ENCODE data around the gene GPANK1. TPM values are rescaled to one million over a fixed set of nuclear protein-coding genes. Genes with fewer than 3 reads are reported as not detected.
"Not testable (repeated sequence)": the region's sequence is repeated elsewhere in the genome, so short reads cannot be mapped to it uniquely, and the experiment has no call there.

Gene GPANK1
- total RNA-seq, 1 experiment from 2014 or later: 32.0 TPM

GRCh38 chr6:31712296-31712695, 47.5 kb upstream of the GPANK1 start:
- no peaks in the 10 kb centered on the region for H3K36me3 ChIP-seq (ENCODE audit: insufficient read depth, low read length, poor library complexity, severe bottlenecking)
- no peaks in the 10 kb centered on the region for H3K9me3 ChIP-seq (ENCODE audit: low read depth, low read length, poor library complexity, severe bottlenecking)
- no peak for TF ChIP-seq EZH2 (IDR thresholded peaks at IDR 0.05; ENCODE audit: borderline replicate concordance, low read depth, low read length, poor library complexity, severe bottlenecking)
- TF ChIP-seq, protein P1, sequence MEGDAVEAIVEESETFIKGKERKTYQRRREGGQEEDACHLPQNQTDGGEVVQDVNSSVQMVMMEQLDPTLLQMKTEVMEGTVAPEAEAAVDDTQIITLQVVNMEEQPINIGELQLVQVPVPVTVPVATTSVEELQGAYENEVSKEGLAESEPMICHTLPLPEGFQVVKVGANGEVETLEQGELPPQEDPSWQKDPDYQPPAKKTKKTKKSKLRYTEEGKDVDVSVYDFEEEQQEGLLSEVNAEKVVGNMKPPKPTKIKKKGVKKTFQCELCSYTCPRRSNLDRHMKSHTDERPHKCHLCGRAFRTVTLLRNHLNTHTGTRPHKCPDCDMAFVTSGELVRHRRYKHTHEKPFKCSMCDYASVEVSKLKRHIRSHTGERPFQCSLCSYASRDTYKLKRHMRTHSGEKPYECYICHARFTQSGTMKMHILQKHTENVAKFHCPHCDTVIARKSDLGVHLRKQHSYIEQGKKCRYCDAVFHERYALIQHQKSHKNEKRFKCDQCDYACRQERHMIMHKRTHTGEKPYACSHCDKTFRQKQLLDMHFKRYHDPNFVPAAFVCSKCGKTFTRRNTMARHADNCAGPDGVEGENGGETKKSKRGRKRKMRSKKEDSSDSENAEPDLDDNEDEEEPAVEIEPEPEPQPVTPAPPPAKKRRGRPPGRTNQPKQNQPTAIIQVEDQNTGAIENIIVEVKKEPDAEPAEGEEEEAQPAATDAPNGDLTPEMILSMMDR (conservative IDR thresholded peaks at IDR 0.05; ENCODE audit: low read depth, low read length): no peak; the same call in 1 of the 2 replicates
- no peaks in the 10 kb centered on the region for H3K27me3 ChIP-seq (replicated peaks; ENCODE audit: insufficient read depth, low read depth, low read length, poor library complexity)
- POLR2A ChIA-PET (ENCODE audit: low non-redundant PET): no interaction called here
- H3K27ac ChIP-seq (ENCODE audit: low read depth, low read length, poor library complexity, severe bottlenecking): no peak overlapping the region
- CTCF ChIA-PET: no interaction called here
- no peaks in the 10 kb centered on the region for H3K4me1 ChIP-seq (ENCODE audit: insufficient read depth, low read length, poor library complexity, severe bottlenecking)
- no TSS peak for BruUV-seq (replicated peaks)
- no peak for DNase-seq (ENCODE audit: low spot score)
- intact Hi-C loops (cut with micrococcal nuclease; ENCODE audit: unreplicated experiment): no loop called here
- no peak overlapping the region for H3K4me3 ChIP-seq (ENCODE audit: low read depth, low read length, poor library complexity, severe bottlenecking)

DNA sequence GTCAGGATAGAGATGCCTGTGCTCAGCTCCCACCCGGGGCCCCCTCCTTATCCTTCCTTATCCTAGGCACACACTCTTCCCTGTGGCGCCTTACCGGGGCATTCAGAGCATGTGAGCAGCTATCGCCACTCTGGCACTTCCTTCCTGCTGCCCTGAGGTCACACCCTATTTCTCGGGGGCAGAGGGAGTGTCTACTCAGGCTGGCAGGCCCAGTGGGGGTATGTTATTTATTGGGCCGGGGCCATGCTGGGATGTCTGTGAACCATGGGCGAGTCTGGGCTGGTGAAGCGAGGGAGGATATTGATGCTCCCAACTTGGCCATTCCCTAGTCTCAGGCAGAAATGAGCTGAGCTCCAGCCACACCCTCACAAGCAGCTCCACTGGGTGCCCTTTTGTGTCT, 46.4 kb upstream of the GPANK1 start:
- no peak overlapping the region for H3K4me3 ChIP-seq (ENCODE audit: low read depth, low read length, poor library complexity, severe bottlenecking)
- H3K9me3 ChIP-seq (ENCODE audit: low read depth, low read length, poor library complexity, severe bottlenecking): no peaks in the 10 kb centered on the region
- TF ChIP-seq, protein P1 (conservative IDR thresholded peaks at IDR 0.05; ENCODE audit: low read depth, low read length): no peak
- no peak for TF ChIP-seq EZH2 (IDR thresholded peaks at IDR 0.05; ENCODE audit: borderline replicate concordance, low read depth, low read length, poor library complexity, severe bottlenecking)
- ChIA-PET POLR2A (ENCODE audit: low non-redundant PET) (interaction anchor here (0.6 kb wide), 1 partner anchor 11 kb away, joined by 3 read pairs; no protein-coding TSS in a partner anchor), CTCF (interaction anchor here (0.6 kb wide), 1 partner anchor 116 kb away, joined by 4 read pairs; the partner anchor contains the start of gene HSPA1B)
- no peaks in the 10 kb centered on the region for H3K4me1 ChIP-seq (ENCODE audit: insufficient read depth, low read length, poor library complexity, severe bottlenecking)
- intact Hi-C loops (cut with micrococcal nuclease; ENCODE audit: unreplicated experiment): no loop called here
- no peak for DNase-seq (ENCODE audit: low spot score)
- no peak overlapping the region for H3K27ac ChIP-seq (ENCODE audit: low read depth, low read length, poor library complexity, severe bottlenecking)
- no peaks in the 10 kb centered on the region for H3K27me3 ChIP-seq (replicated peaks; ENCODE audit: insufficient read depth, low read depth, low read length, poor library complexity)
- no peaks in the 10 kb centered on the region for H3K36me3 ChIP-seq (ENCODE audit: insufficient read depth, low read length, poor library complexity, severe bottlenecking)
- no TSS peak for BruUV-seq (replicated peaks)

DNA sequence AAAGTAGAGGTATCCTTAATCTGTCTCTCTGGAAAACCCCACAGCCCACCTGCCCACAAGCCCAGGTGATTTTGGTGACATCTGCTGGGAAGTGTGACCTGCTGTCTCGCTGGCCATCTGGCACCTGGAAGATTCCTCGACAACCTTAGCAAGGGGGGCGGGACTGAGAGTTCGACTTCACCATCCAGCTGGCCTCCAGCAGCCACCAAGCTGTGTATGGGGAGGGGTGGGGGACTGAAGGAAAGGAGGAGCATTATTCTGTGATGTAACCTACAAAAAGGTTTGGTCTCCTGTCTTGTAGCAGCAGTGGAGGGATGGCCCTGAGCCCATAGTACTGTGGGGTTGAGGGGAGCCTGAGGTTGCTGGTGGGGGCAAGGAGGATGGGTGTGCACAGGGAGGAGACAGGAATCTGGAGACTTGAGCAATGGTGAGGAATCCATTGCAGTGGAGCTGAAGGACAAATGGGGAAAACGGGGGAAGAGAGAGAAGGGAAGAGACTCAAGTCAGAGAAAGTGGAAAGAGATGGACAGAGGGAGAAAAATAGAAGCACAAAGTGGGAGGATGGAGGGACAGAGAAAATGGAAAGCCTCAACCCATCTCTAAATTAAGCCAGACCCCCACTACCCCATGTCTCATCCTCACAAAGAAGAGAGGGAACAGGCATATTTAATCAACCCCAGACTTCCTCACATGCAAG, 45.9 kb upstream of the GPANK1 start:
- DNase-seq (ENCODE audit: low spot score): no peak
- no peak for TF ChIP-seq EZH2 (IDR thresholded peaks at IDR 0.05; ENCODE audit: borderline replicate concordance, low read depth, low read length, poor library complexity, severe bottlenecking)
- TF ChIP-seq, protein P1 (conservative IDR thresholded peaks at IDR 0.05; ENCODE audit: low read depth, low read length): no peak
- ChIA-PET POLR2A (ENCODE audit: low non-redundant PET) (no interaction called here), CTCF (no interaction called here)
- H3K9me3 ChIP-seq (ENCODE audit: low read depth, low read length, poor library complexity, severe bottlenecking): no peaks in the 10 kb centered on the region
- BruUV-seq (replicated peaks): no TSS peak
- intact Hi-C loops (cut with micrococcal nuclease; ENCODE audit: unreplicated experiment): no loop called here
- H3K27ac ChIP-seq (ENCODE audit: low read depth, low read length, poor library complexity, severe bottlenecking): no peak overlapping the region
- no peaks in the 10 kb centered on the region for H3K27me3 ChIP-seq (replicated peaks; ENCODE audit: insufficient read depth, low read depth, low read length, poor library complexity)
- H3K36me3 ChIP-seq (ENCODE audit: insufficient read depth, low read length, poor library complexity, severe bottlenecking): no peaks in the 10 kb centered on the region
- no peaks in the 10 kb centered on the region for H3K4me1 ChIP-seq (ENCODE audit: insufficient read depth, low read length, poor library complexity, severe bottlenecking)
- H3K4me3 ChIP-seq (ENCODE audit: low read depth, low read length, poor library complexity, severe bottlenecking): no peak overlapping the region

GRCh38 chr6:31709157-31709556, 44.4 kb upstream of the GPANK1 start:
- DNase-seq (ENCODE audit: low spot score); H3K36me3 ChIP-seq (ENCODE audit: insufficient read depth, low read length, poor library complexity, severe bottlenecking); H3K9me3 ChIP-seq (ENCODE audit: low read depth, low read length, poor library complexity, severe bottlenecking); H3K27ac ChIP-seq (ENCODE audit: low read depth, low read length, poor library complexity, severe bottlenecking); H3K4me1 ChIP-seq (ENCODE audit: insufficient read depth, low read length, poor library complexity, severe bottlenecking); CTCF ChIA-PET; H3K27me3 ChIP-seq (replicated peaks; ENCODE audit: insufficient read depth, low read depth, low read length, poor library complexity); intact Hi-C loops (cut with micrococcal nuclease; ENCODE audit: unreplicated experiment); BruUV-seq (replicated peaks); H3K4me3 ChIP-seq (ENCODE audit: low read depth, low read length, poor library complexity, severe bottlenecking); POLR2A ChIA-PET (ENCODE audit: low non-redundant PET): not testable (repeated sequence)

Measured in A673 (cell line).